ENCODE data around the gene BACH2.

DNA sequence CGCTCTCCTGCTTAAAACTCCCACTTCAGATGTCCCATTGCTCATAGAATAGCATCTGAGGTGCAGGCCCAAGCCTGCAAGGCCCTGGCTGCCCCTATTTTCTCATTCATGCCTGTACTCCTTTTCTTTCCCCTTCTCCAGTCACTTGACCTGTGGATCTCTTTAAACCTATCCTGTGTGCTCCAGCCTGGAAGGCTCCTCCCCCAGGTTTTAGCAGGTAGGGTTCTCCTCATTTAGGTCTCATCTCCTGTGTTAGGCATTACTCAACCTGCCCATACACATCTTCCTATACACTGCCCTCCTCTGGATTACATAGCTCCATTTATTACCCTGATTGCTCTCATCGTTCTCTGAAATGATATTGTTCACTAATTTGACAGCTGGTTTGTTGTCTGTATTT, 185.3 kb downstream of the BACH2 start:
- TF ChIP-seq, protein P1, sequence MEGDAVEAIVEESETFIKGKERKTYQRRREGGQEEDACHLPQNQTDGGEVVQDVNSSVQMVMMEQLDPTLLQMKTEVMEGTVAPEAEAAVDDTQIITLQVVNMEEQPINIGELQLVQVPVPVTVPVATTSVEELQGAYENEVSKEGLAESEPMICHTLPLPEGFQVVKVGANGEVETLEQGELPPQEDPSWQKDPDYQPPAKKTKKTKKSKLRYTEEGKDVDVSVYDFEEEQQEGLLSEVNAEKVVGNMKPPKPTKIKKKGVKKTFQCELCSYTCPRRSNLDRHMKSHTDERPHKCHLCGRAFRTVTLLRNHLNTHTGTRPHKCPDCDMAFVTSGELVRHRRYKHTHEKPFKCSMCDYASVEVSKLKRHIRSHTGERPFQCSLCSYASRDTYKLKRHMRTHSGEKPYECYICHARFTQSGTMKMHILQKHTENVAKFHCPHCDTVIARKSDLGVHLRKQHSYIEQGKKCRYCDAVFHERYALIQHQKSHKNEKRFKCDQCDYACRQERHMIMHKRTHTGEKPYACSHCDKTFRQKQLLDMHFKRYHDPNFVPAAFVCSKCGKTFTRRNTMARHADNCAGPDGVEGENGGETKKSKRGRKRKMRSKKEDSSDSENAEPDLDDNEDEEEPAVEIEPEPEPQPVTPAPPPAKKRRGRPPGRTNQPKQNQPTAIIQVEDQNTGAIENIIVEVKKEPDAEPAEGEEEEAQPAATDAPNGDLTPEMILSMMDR (conservative IDR thresholded peaks at IDR 0.05) = no peak
- no peak for TF ChIP-seq ZFX (IDR thresholded peaks at IDR 0.05)

All from C4-2B (cell line).